NK-92 treated with Interleukin-12 subunit alpha and Interleukin-12 subunit beta, amount 100 ng/mL, for 24 hours (cell line): Measurements from ENCODE around the gene TM4SF1.

Source experiments
- DNase-seq: peaks from one replicate; lab custom pipeline; 2025; lab: John Stamatoyannopoulos, UW

Gene TM4SF1

DNA sequence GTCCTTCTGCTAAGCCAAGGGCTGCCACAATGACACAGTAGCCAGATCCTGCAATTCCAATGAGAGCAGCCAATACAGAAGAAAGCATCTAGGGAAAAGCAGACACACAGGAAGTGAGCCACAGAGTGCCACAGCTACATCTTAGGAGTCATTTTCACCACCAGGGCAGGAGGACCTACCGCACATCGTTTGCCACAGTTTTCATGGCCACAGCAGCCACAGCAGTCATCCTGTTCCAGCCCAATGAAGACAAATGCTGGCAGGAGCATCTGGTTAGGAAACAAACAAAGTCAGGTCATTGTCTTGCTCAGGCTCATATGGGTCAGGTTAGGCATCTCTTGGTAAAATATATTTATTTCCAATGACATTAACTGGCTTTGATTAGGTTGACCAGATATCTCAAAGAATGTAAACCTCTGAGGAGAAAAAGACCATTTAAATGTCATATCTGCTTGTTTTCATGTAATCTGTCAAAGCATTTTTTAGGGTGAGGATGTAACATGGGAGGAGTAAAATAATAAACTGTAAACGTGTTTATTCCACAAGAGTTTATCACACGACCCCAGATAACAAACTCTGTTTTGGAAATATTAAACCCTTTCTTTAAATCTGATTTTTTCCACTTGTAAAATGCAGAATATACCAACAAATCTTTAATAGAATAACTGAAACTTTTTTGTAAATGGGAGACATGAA lies 1.8 kb downstream of the TM4SF1 start:
- no peak for DNase-seq

DNA sequence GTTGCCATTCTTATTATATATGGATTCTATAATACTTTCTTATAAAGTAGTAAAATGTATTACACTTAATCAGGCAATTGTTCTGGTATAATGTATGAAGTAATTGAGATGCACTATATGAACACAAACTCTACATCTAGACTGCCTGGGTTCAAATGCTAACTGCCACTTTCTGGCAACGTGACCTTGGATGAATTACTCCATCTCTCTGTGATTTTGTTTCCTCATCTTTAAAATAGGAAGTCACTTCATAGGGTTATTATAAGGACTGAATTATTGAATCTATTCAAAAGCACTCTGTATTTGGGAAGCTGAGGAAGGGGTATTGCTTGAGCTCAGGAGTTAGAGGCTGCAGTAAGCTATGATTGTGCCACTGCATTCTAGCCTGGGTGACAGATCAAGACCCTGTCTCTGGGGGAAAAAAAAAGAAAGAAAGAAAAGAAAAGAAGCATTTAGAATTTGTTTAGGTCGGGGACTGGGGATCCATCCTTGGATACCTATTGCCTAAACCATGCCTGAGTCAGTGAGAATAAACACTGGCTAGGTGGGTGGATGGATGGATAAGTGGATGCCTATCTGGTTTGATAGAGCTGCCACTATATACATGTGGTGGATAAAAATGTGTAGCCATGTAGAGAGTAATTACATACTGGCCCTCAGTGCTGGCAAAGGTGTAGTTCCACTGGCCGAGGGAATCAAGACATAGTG lies 2.5 kb downstream of the TM4SF1 start:
- no peak for DNase-seq

DNA sequence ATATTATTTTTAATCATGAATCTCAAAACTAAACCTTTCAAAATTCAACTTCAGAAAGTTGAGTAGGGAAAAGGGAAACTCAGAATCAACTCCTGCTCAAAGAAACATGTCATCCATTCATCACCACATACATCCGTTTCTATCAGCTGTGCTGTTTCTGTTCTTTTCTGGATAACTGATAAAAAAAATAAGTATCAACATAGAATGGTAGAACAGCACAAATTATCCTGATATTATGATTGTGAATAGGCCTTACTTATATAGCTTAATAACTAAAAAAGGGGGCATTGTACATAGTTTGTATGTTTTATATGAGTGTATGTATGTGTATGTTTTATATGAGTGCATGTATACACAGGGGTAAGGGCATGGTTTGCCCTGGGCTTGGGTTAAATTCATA lies 3.1 kb downstream of the TM4SF1 start:
- no peak for DNase-seq

DNA sequence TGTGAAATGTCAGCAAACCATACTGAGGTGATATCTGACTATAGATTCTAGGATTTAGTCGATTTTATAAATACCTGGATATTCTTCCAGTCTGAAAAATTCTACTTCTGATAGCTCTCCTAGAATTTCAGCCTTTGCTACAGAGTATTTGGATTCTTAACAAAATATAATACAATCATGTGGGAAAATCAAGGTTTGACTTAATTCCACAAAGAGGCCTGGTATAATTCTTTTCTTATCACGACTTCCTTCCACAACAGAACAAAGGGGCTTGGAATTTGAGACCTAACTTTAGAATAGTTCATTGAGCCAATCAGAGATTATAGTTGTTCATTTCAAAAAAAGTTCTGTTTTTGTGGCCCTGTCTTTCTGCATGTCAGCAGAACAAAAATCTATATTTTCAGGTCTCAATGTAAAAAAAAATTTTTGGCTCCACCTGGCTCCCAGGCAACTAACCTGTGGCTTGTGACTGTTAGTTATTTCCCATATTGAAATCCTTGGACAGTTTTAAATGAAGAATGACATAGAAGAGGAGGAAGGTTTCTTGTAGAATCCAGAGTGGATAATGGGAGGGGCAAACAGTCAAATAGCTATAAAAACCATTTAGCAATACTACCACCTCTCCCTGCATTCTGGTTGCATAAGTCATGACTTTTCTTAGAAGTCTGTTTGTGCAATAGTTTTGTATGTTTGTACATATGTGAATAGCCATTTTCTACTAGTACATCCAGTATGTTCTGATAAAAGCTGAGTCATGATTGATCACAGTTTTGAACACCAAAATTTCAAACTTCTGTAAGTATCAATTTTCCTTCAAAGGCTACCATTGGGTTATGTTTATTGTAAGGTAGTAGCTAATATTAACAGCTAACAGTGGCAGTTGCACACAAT lies 4.0 kb downstream of the TM4SF1 start:
- DNase-seq: no peak

DNA sequence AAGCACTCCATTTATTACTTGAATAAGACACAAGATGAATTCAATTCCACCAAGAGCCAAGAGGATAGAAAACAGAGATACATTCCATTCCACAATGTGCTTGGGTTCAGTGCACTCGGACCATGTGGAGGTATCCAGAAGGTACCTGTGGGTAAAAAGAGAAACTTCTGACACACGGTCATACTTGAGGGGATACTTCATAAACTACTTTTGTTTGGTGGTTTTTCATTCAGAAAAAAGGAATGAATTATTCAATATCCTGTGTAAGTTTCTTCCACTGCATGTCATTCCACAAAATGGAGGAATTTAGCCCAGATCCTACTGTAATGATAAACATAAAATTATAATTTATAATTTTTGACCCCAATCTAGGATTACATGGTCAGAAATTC lies 5.7 kb downstream of the TM4SF1 start:
- DNase-seq: no peak

DNA sequence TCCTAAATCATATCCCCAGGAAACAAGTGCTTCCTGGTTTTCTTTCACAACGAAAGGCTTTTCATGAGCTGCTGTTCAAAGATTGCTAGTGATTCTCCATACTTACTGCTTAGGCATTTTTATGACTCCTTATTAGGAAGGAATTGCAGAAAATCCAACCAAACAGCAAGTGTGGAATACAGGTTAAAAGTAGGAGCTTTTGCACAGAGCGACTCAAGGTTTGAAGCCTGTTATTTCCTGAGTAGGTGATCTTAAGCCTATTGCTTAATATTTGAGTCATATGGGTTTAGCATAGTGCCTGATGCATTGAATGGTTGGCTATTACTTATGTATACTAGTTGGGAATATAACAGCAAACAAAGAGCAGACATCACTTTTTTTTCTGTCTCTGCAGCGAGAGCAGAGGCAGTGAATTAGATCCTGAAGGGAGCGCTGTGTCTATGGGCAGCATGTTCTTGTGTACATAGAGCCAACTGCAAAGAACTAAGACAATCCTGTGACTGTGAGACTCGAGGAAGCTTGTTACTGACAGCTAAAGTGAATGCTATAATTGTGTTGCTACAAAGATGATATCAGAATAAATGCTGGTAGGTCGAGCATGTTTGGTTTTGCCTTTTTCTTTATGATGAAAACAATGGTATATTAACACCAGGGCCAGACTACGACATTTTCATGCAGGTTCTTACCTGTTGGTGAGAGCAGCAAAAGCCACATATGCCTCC lies 6.3 kb downstream of the TM4SF1 start:
- DNase-seq: no peak

DNA sequence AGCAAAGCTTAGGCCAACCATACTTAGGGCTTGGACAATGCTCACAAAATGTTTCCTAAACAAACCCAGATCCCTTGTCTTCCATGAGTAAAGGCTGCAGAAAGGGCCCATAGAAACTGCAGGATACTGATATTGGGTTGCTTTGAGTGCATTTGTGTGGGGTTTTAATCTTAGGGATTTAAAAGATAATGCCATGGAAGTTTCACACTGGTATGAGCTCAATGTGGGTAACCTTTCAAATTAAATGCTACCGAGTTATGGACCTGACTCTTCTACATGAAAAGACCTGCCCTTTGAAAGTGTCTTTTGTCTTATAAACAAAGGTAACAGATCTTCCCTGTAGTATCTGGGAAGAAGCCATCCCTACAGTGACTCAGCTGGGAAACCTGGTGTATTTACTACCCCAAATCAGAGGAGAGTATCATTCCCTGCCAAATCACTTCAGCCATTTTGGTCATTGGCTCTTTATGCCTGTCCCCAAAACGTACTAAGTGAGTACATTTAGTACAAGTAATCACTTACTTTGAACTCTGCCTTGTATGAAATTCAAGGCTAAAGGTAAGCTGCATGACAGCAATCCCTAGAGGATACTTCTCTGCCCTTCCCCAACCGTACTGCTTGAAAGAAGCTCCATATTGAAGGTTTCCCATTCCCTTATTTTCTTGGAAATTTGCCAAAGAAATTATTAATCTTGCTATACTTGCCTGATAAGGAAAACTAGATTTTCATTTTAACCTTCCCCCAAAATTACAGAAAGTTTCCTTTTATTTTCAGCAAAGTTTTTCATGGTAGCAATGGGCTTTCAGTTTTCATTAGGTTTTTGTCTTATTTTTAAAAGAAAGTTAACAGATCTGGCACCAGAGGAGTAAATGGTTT lies 7.2 kb downstream of the TM4SF1 start:
- no peak for DNase-seq

DNA sequence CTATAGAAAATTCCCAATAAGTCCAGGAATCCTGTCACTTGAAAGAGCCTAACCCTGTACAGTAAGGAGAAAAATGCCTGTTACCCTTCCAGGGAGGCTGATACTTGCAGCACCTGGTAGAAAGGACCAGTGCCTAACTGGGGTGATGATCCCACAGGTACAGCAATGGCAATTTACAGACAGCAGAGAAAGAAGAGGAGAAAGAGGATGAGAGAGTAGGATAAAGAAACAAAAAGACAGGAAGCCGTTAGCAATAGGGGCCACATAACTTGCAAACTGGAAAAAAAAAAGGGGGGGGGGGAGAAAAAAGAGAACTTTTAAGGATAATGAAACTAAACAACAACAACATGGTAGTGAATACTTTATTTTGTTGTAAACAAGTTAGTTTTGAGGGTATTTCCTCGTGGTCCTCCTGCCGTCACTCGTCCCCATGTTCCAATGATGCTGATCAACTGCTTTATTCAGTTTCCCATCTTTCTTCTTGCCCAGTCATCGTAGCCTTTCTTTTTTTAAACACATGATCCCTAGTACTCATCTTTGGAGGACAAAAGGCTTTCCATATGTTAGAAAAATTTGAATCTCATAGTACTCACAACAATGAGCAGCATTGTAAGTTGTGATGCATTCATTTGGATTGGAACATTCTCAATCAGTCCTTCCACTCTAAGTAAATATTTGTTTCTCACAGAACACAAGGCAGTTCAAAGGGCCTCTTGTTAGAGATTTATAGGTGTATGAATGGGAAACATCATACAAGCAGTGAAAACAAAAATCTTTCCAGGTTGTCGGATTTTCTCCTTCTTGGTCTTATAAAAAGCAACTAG lies 8.6 kb downstream of the TM4SF1 start:
- no peak for DNase-seq

DNA sequence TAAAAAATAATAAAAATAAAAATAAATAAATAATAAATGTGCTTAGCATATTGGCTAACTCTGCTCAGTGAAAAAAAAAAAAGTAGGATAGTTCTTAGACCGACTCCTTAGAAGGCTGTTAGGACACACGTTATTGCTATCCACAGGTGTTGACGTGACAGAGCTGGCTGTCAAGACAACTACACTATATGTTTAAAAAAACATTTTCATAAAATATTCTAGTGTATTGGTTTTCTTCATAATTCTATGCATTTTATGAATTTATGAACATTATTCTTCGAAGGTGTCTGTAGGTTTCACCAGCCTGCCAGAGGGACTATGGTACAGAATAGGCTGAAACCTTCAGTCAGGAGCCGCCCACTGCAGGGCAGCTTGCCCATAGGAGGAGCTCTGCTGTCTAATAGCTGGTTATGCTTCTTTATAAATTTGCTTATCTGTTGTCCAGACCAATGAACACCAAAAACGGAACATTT lies 9.2 kb downstream of the TM4SF1 start:
- no peak for DNase-seq

DNA sequence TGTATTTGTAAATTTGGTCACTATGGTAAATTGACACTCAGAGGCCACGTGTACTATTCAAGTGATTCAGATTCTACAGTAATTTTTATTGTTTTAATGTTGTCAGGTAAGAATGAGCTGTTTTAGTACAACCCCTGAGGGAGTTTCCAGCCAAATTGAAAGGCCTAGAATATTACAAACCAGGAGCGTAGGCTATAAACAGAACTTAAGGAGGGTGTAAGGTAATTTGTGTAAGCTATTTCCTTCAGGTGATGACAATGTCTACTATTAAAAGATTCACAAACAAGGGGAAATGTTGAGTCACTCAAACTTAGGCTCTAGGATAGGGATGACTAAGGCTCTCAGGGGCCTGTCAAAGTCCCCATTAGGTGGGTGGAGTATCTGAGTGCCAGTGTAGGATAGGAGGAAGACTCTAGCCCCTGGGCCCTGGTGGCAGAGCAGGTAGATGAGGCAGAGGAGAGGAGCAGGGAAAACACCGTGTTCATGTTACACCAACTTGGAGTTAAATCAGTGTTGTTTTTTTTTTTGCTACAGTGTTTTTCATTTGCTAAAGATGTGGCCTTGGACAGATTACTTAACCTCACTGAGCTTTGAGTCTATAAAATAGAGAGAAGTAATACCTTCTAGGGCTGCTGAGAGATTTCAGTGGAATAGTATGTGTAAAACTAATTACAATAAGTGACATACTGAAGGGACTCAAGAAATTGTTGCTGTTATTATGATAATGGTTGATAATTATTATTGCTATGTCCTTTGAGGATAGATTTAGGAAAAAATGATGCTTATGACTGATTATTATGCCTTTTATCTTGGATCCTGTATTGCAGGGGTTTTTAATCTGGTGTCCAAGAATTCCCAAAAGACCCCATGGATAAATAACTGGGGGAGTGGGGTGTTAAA lies 10.3 kb downstream of the TM4SF1 start:
- peak; percentile 63 for DNase-seq

DNA sequence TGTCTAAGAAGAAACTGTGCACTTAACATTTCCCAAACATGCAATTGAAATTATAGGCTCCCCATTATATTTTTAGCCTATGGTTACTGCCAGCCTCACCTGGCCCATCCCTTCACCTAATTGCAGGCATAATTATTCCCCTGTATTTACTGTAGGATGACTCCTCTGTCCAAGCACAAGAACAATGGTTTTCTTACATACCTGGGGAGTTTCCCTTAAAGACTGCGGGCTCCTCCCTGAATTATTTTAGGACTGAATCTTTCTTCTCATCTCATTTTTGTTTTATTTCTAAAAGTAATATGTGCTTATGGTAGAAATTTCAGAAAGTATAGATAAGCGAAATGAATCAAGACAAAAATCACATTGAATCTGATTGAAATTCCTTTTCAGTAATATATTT lies 11.4 kb downstream of the TM4SF1 start:
- DNase-seq: no peak

DNA sequence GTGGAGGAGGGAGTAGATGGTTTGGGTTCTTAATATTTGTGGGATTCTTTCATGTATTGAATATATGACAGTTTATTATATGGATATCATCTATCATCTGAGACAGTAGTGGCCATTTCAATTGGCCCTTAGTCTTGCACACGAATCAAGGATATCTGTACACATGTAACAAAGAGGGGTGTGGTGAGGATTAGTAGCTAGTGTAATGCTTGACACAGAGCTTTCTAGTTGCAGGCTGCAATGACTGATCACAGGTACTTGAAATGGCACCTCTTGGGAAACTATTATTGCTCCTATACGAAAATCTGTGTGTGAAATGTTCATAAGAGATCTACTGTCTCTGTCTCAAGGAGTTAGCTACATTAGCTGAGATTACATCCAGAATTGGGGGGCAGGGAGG lies 12.8 kb downstream of the TM4SF1 start:
- DNase-seq: no peak

DNA sequence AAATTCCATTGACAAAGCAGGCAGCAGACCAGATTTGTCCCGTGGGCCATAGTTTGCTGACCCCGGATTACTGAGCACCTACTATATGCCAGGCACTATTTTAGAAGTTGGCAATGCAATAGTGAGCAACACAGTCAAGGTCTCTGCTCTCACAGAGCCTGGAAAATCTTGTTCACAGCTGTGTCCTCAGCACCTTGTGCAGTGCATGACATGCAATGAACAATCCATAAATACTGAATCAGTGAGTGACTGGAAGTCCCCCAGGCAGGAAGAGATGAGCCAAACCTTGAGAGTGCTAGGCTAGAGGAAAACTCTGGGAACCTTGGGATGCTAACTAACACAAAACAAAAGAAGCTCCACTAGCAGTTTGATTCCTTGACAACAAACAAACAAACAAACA lies 14.4 kb downstream of the TM4SF1 start:
- no peak for DNase-seq

DNA sequence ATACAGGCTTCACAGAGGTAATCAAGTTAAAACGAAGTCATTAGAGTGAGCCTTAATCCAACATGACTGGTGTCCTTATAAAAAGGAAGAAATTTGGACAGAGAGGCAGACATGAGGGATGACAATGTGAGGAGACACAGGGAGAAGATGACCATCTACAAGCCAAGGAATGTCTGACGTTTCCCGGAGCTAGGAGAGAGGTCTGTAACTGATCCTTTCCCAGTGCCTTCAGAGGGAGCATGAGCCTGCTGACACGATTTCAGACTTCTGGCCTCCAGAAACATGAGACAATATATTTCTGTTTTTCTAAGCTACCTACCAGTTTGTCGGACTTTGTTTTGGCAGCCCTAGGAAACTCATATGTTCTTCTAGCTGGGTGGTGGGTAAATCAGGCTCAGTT lies 15.1 kb downstream of the TM4SF1 start:
- no peak for DNase-seq

DNA sequence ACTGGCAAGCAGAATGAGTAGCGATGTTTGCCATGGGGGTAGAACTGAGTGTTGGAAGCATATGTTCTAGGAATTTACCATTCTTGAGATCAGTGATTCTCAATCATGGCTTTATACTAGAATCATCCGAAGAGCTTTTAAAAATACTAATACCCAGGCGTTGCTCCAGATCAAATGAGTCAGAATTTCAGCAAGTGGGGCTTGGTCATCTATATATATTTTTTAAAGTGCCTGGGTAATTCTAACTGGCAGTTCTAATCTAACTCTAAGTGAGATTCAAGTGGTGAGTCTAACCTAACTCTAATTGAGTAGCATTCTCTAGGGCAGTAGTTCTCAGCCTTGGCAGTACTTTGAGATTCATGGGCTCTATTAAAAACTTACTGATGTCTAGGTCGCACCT lies 20.8 kb downstream of the TM4SF1 start:
- DNase-seq: no peak

DNA sequence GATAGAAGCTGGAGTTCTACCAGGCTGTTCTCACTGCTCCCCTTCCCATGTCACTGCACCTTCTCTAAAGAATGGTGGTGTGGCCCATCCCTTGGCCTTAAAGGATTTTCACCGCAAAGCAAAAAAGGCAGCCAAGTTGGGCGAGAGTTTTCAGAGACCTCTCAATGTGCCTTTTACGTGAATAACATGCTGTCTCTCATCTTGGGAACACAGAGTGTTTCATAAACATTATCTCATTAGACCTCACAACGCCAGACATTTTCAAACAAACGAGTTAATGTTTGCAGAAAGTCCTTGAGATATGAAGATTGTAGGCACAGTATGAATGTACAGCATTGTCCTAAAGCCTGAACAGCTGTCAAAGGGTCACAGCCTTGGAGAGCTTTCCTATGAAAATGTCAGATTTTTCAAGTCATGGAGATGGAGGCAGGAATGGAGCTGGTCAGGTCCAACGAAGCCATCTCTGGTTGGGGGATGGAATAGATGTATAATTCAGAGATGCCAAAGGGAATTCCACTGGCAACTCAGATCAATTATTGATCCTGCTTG lies 21.3 kb downstream of the TM4SF1 start:
- no peak for DNase-seq

DNA sequence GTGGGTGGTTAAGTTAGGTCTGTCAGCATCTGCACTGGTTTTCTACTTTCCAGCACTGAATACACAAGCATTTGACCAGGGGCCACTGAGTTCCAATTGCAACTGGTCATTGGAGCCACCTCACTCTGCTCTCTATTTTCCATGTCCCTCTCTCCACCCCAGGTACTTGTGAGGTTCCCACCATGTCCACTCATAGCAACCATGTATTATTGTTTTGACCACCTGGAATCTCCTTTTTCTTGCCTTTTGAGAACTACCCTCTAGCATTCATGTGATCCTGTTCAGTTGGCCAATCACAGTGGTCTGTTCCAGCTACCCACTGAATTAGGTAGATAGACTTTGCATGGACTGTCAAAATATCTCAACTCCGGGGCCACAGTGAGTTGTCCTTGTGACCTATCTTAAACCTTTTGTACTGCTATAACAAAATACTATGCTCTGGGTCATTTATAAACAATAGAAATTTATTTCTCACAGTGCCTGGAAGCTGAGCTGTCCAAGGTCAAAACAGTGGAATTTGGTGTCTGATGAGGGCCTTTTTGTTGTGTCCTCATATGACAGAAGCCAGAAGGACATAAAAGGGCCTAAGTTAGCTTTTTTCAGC lies 23.8 kb downstream of the TM4SF1 start:
- DNase-seq: no peak

DNA sequence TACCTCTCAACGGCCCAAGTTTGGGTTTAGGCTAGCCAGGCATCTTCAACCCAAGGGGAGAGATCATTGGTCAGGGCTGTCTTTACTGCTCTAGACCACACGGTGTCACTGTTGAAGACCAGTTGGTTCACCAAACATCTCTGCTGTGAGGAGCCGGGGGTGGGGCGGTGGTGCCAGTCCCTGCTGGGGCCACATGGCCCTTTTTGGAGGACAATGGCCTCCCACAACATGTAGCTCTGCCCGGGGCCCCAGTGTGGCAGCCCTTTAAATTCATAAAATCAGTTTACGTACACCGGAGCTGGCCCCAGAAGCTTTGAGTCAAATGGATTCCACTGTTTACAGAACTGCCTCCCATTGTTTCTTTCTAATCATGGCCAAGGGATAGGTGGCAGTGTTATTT lies 24.9 kb downstream of the TM4SF1 start:
- peak; percentile 63 for DNase-seq
